Brain microvascular endothelial cell (primary cell): ENCODE measurements around the gene ADRA2C.

Experiments
- DNase-seq: peaks from one replicate; pipeline ENCODE4 v3.0.0-alpha.2; 2020
- H3K27ac ChIP-seq: fragments of 250-450 bp; sonication (Bioruptor Pico); 2 replicates; pipeline ENCODE4 v1.5.1; 2020; ENCODE audit warnings: mild to moderate bottlenecking, moderate library complexity
- H3K27me3 ChIP-seq: fragments of 250-450 bp; sonication (Bioruptor Pico); replicated peaks from 2 replicates; pipeline ENCODE4 v1.5.1; 2020; ENCODE audit warnings: mild to moderate bottlenecking
- H3K36me3 ChIP-seq: fragments of 250-450 bp; sonication (Bioruptor Pico); replicated peaks from 2 replicates; pipeline ENCODE4 v1.5.1; 2020; ENCODE audit warnings: mild to moderate bottlenecking
- H3K4me3 ChIP-seq: 2 replicates; pipeline ENCODE4 v1.5.1; 2011; ENCODE audit warnings: low read depth, mild to moderate bottlenecking, control low read depth, low read length, moderate library complexity
- in situ Hi-C: cut with HindIII; loops from 2 replicates; pipeline ENCODE4 v1.10.0; 2017; ENCODE audit warnings: low sequenced_read_pairs, low pct_ligation_motif_present
- TF ChIP-seq, protein P1 (sequence below): IDR thresholded peaks from 2 replicates; pipeline ENCODE4 v1.5.1; 2011; ENCODE audit warnings: low read depth, mild to moderate bottlenecking, moderate library complexity, low read length, control low read depth, inconsistent platforms; ENCODE audit errors: missing control alignments

The ADRA2C gene

DNA sequence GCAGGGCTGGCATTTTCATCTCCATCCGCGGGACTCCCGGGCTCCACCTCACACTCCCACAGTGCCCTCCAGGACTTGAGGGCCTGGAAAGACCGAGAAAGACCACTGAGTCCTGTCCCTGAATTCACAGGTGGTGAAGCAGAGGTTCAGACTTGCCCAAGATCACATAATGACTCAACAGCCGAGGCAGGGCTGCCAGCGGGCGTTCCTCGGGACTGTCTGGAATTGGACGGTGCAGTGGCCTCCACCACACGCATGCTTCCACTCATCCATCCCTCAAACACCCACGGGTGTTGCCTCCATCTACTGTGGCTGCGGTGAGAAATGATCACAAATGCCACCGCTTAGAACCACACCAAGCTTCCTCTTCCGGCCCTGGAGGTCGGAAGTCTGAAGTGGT is 6.9 kb upstream of the ADRA2C start:
- TF ChIP-seq, protein P1, sequence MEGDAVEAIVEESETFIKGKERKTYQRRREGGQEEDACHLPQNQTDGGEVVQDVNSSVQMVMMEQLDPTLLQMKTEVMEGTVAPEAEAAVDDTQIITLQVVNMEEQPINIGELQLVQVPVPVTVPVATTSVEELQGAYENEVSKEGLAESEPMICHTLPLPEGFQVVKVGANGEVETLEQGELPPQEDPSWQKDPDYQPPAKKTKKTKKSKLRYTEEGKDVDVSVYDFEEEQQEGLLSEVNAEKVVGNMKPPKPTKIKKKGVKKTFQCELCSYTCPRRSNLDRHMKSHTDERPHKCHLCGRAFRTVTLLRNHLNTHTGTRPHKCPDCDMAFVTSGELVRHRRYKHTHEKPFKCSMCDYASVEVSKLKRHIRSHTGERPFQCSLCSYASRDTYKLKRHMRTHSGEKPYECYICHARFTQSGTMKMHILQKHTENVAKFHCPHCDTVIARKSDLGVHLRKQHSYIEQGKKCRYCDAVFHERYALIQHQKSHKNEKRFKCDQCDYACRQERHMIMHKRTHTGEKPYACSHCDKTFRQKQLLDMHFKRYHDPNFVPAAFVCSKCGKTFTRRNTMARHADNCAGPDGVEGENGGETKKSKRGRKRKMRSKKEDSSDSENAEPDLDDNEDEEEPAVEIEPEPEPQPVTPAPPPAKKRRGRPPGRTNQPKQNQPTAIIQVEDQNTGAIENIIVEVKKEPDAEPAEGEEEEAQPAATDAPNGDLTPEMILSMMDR, result no peak
- Histone ChIP-seq H3K36me3 (no peaks in the 10 kb centered on the region), H3K4me3 (no peak overlapping the region), H3K27me3 (peaks cover 2% of the 10 kb centered on the region), H3K27ac (no peak overlapping the region)
- in situ Hi-C loops, result no loop called here
- no peak for DNase-seq

DNA sequence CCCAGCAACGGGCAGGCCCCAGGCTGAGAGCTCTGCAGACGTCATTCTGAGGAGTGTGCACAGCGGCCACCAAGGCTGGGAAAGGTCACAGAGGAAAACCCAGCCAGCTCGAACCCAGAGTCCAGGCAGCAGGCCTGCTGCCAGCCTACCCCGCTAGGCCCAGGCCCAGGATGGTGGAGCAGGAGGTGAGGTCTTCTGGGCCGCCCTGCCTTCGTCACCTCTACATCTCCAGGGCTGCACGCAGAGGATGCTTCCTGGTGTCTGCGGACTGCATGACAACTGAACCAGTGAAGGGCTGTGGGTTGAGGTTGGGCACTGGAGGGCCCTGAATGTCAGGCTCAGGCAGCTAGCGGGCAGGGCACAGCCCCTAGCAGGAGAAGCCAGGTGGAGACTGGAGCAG is 5.8 kb upstream of the ADRA2C start:
- H3K27ac ChIP-seq, result no peak overlapping the region
- TF ChIP-seq, protein P1, result no peak
- peaks cover 2% of the 10 kb centered on the region for H3K27me3 ChIP-seq
- no peaks in the 10 kb centered on the region for H3K36me3 ChIP-seq
- H3K4me3 ChIP-seq, result no peak overlapping the region
- in situ Hi-C loops, result no loop called here
- DNase-seq, result no peak

DNA sequence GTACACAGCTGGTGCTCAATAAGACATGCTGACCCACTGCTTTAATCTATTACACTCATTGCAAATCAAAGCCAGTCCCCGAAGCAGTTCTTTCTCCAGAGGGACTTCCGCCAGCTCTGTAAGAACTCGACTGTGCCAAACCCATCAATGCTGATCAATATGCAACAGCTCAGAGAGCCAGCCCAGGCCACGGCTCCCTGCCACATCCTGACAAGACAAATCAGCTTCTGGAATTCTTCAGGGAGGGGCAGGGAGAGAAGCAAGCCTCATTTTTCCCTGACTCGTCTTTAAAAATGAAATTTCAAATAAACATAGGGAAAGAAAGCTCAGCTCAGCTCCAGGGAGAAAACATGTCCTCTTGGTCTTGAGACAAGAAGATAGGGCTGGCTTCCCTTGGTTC is 5.3 kb upstream of the ADRA2C start:
- no peaks in the 10 kb centered on the region for H3K36me3 ChIP-seq
- H3K27ac ChIP-seq, result no peak overlapping the region
- TF ChIP-seq, protein P1, result no peak
- DNase-seq, result no peak
- H3K27me3 ChIP-seq, result peaks cover 2% of the 10 kb centered on the region
- no peak overlapping the region for H3K4me3 ChIP-seq
- in situ Hi-C loops, result no loop called here

DNA sequence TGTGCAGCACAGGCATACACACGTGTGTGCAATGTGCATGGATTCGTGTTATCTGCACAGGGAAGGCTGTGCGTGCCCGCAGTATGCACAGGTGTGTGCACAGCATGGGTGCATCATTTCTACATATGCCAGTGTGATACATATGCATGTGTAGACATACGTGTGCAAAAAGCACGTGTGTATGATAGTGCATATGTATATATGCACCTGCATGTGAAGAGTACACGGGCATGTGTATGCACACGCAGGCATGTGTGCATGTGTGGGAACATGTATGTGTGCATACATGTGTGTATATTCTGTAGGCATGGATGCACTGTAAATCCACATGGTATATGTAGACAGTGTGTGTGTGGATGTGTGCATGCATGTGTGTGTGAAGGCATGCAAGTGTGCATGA is 3.9 kb upstream of the ADRA2C start:
- Histone ChIP-seq H3K36me3 (no peaks in the 10 kb centered on the region), H3K4me3 (no peak overlapping the region), H3K27me3 (peaks cover 9% of the 10 kb centered on the region), H3K27ac (no peak overlapping the region)
- TF ChIP-seq, protein P1, result no peak
- in situ Hi-C loops, result no loop called here
- DNase-seq, result no peak

DNA sequence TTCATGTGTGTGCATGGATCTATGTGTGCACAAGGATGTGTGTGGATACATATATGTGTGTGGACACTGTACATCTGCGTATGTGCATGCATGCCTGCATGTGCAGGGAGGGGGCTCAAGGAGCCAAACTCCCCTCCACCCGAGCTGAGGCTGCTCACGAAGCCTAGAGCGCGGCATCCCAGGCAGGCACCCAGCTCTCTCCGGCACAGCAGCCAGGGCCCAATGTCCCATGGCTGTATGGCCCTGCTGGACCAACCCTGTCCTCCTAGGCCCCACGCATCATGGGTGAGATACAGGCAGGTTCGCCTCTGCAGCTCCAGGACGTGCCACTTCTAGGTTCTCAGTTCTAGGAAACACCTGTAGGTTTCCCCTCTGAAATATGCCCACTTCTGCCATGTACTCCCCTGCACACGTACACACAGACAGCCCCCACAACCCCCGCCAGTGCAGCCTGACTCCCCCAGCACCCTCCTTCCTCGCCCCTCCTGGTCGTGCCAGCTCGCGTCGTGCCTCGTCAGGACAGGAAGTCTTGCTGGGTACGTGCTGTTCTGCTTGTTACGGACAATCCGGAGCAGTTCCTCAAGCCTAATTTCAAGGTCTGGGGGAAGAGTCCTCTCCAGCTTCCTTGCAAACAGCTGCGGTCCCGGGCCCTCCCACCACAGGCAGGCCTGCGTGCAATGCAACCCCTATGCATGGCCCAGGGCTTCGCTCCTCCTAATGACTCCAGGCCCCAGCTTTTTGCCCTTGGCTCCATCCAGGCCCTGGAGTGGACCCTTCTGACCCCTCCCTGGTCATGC is 3.2 kb upstream of the ADRA2C start:
- no peak for DNase-seq
- H3K36me3 ChIP-seq, result no peaks in the 10 kb centered on the region
- TF ChIP-seq, protein P1, result no peak
- H3K27me3 ChIP-seq, result peaks cover 14% of the 10 kb centered on the region
- in situ Hi-C loops, result no loop called here
- H3K27ac ChIP-seq, result no peak overlapping the region
- H3K4me3 ChIP-seq, result no peak overlapping the region
